HG03354 (cell line): Measurements from ENCODE around the gene SNHG17.
"Not testable (repeated sequence)": the region's sequence is repeated elsewhere in the genome, so short reads cannot be mapped to it uniquely, and the experiment has no call there.

Experiments
- ATAC-seq: cut with Tn5 transposase; IDR thresholded peaks from one replicate; pipeline ENCODE4 v1.9.1; 2021; ENCODE audit warnings: mild to moderate bottlenecking; ENCODE audit not compliant: unreplicated experiment, poor library complexity, severe bottlenecking

SNHG17 gene

DNA sequence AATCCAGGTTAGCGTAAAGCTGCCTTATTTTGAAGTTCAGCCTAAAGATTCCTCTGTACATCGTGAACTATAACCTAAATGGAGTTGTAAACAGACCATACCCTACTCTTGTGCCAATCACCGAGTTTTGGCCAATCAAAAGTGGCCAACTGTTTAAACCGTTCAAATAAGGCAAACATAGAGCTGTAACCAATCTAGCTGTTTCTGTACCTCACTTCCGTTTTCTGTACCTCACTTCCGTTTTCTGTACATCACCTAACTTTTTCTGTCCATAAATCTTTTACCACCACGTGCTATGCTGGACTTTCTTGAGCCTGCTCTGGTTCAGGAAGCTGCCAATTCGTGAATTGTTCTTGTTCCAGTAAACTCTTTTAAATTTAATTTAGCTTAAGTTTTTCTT is 49.1 kb downstream of the SNHG17 start:
- ATAC-seq: no peak

- no peak for ATAC-seq
Measured at GRCh38 chr20:38383147-38383546, 52.0 kb downstream of the SNHG17 start.

GRCh38 chr20:38377838-38378237 is 57.3 kb downstream of the SNHG17 start:
- ATAC-seq: not testable (repeated sequence)

DNA sequence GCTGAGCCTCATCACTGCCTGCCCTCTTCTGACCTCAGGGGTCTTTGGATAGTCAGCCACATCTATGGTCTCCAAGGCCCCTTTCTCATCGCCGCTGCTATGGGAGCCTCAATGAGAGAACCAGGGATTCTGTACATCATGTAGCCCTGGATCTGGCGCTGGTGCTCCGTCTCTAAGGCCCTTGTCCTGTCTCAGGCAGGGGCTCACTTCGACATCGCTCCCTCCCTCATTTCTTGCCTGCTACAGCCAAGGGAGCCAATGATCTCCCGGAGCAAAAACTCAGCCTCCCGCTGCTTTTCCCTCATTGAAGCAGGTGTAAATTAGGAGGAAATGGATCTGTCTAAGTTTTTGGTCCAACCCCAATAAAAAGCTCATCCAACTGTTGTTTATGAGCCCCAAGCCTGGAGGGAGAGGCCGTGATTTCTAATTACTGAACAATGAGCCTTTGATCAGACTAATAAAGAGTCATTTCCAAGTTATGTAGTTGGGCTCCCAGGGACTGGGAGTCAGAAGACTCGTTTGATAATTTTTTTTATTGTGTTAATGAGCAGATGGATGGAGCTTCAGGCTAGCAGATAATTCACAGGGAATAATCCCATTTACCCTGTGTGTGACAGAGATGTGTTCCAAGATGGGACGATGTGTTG is 58.0 kb downstream of the SNHG17 start:
- no peak for ATAC-seq

DNA sequence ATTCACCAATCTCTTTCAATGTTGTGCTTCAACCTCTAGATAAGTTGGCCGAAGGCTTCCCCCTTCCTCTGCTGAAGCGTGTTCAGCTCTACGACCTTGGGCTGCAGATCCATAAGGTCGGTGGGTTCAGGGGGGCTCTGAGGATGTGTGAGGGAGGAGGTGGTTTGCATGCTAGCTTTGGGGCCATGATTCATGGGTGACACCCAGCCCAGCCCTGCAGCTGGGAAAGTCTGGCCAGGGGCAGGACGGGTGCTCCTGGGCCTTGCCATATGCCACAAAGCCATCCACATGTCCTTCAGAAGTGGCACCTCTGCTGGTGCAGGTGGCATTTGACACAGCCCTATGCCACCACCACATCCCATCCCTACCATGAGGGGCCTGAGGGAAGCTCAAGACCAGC is 61.2 kb downstream of the SNHG17 start:
- ATAC-seq: no peak

DNA sequence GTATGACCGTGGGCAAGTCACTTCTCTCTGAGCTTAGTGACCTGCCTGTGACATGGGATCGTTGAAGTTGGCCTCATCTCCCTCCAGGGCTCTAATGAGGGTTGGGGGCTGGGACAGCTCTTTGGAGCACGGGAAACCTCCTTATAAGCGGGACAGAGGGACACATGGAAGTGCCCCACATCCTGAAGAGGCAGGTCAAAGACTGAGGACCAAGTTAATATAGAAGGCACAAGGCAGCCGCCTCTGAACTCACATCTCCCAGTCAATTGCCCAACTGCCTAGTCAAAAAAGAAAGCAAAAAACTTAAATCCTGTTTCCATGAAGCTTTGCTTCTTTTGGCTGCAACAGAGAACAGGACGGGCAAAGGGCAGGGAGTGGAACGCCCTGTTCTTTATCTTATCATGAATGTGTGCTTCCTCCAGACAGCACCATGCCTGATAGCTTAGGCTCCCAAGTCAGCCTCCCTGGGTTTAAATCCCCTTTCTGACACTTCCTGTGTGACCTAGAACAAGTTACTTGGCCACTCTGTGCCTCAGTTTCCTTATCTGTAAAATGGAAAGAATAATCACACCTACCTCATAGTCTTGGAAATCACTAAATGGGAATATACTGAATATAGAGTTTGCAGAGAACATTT is 61.8 kb downstream of the SNHG17 start:
- no peak for ATAC-seq

DNA sequence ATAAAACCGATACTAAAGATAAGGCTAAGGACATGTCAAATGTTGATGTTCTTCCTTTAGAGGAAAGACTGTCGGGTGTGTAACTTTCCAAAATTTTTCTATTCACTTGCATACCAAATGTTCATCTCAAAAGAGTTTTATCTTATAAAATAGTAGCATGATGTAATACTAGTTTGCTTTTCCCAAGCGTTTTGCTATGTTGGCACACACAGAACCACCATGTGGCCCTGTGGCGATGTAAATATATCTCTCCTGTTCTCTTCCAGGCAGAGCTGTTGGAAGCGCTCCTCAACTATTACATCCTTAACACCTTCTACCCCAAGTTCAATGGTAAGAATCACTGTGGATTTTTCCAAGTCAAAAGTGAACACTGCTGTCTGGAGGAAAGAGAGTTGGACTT is 62.3 kb downstream of the SNHG17 start:
- no peak for ATAC-seq
